ENCODE results near the gene ZBTB17. TPM values are rescaled to one million over a fixed set of nuclear protein-coding genes. Genes with fewer than 3 reads are reported as not detected.
"Not testable (repeated sequence)": the region's sequence is repeated elsewhere in the genome, so short reads cannot be mapped to it uniquely, and the experiment has no call there.

The ZBTB17 gene
- total and polyA plus RNA-seq, 4 donors, result 28.0 to 47.1 (median 44.2) TPM

DNA sequence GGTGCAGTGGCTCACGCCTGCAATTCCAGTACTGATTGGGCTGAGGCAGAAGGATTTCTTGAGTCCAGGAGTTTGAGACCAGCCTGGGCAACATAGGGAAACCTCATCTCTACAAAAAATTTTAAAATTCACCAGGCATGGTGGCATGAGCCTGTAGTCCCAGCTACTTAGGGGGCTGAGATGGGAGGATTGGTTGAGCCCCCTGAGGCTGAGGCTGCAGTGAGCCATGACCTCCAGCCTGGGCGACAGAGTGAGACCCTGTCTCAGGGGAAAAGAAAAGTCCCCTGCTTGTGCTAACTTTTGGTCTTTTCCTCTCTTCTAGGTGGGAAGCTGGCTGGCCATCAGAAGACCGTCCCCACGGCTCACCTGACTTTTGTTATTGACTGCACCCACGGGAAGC lies 29.7 kb upstream of the ZBTB17 start:
- H3K27ac ChIP-seq (ENCODE audit: low read depth in 1 of 2, low read length in 1 of 2), result no peak overlapping the region
- TF ChIP-seq, protein P1, sequence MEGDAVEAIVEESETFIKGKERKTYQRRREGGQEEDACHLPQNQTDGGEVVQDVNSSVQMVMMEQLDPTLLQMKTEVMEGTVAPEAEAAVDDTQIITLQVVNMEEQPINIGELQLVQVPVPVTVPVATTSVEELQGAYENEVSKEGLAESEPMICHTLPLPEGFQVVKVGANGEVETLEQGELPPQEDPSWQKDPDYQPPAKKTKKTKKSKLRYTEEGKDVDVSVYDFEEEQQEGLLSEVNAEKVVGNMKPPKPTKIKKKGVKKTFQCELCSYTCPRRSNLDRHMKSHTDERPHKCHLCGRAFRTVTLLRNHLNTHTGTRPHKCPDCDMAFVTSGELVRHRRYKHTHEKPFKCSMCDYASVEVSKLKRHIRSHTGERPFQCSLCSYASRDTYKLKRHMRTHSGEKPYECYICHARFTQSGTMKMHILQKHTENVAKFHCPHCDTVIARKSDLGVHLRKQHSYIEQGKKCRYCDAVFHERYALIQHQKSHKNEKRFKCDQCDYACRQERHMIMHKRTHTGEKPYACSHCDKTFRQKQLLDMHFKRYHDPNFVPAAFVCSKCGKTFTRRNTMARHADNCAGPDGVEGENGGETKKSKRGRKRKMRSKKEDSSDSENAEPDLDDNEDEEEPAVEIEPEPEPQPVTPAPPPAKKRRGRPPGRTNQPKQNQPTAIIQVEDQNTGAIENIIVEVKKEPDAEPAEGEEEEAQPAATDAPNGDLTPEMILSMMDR (IDR thresholded peaks at IDR 0.05; ENCODE audit: control extremely low read depth, extremely low read depth), result no peak
- no peaks in the 10 kb centered on the region for H3K27me3 ChIP-seq (ENCODE audit: control insufficient read depth in 3 of 3, insufficient read depth in 3 of 3, low read length in 2 of 3)
- no peaks in the 10 kb centered on the region for H3K9me3 ChIP-seq (ENCODE audit: control insufficient read depth in 4 of 4, insufficient read depth in 3 of 4, low read length in 3 of 4)
- no peak overlapping the region for H3K9ac ChIP-seq (ENCODE audit: insufficient read depth in 1 of 2, low read length in 2 of 2)
- DNase-seq, result no peak
- no peaks in the 10 kb centered on the region for H3K36me3 ChIP-seq (ENCODE audit: control insufficient read depth in 4 of 4, insufficient read depth in 4 of 4, low read length in 4 of 4)
- ATAC-seq (ENCODE audit: insufficient read depth, low FRiP score), result no peak
- H3K4me1 ChIP-seq (ENCODE audit: control insufficient read depth in 5 of 5, insufficient read depth in 5 of 5, low read length in 5 of 5), result peaks cover 0 to 3% (median 0%) of the 10 kb centered on the region in 5 donors
- no peak overlapping the region for H3K4me3 ChIP-seq
- WGBS, 2 donors, result 87% methylated on average over 5 of the region's 5 CpGs

DNA sequence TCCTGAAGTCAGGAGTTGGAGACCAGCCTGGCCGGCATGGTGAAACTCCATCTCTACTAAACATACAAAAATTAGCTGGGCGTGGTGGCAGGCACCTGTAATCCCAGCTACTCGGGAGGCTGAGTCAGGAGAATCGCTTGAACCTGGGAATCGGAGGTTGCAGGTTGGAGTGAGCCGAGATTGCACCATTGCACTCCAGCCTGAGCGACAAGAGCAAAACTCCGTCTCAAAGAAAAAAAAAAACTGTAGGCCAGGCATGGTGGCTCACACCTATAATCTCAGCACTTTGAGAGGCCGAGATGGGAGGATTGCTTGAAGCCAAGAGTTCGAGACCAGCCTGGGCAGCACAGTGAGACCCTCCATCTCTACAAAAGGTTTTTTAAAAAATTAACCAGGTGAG lies 25.4 kb upstream of the ZBTB17 start:
- not testable (repeated sequence) for H3K9me3 ChIP-seq (ENCODE audit: control insufficient read depth in 4 of 4, insufficient read depth in 3 of 4, low read length in 3 of 4); ATAC-seq (ENCODE audit: insufficient read depth, low FRiP score); H3K36me3 ChIP-seq (ENCODE audit: control insufficient read depth in 4 of 4, insufficient read depth in 4 of 4, low read length in 4 of 4); DNase-seq; H3K27me3 ChIP-seq (ENCODE audit: control insufficient read depth in 3 of 3, insufficient read depth in 3 of 3, low read length in 2 of 3); H3K9ac ChIP-seq (ENCODE audit: insufficient read depth in 1 of 2, low read length in 2 of 2); H3K4me1 ChIP-seq (ENCODE audit: control insufficient read depth in 5 of 5, insufficient read depth in 5 of 5, low read length in 5 of 5); H3K27ac ChIP-seq (ENCODE audit: low read depth in 1 of 2, low read length in 1 of 2); H3K4me3 ChIP-seq
- WGBS, 2 donors, result 82 to 85% methylated on average over 10 of the region's 10 CpGs

DNA sequence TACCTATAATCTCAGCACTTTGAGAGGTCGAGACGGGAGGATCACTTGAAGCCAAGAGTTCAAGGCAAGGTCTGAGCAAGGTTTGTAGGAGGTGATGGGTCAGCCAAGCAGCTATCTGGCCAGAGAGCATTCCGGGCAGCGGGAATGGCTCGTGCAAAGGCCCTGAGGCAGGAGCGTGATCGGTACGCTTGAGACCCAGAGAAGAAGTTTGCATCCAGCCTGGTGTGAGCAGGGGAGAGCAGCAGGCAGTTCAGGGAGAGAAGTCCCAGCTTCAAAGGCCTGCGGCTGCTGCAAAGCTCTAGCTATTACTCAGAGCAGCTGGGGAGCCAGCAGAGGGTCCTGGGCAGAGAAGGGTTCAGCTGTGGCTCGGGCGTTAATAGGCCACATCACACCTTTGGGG lies 23.0 kb upstream of the ZBTB17 start:
- H3K4me3 ChIP-seq, result no peak overlapping the region
- H3K9me3 ChIP-seq (ENCODE audit: control insufficient read depth in 4 of 4, insufficient read depth in 3 of 4, low read length in 3 of 4), result no peaks in the 10 kb centered on the region

DNA sequence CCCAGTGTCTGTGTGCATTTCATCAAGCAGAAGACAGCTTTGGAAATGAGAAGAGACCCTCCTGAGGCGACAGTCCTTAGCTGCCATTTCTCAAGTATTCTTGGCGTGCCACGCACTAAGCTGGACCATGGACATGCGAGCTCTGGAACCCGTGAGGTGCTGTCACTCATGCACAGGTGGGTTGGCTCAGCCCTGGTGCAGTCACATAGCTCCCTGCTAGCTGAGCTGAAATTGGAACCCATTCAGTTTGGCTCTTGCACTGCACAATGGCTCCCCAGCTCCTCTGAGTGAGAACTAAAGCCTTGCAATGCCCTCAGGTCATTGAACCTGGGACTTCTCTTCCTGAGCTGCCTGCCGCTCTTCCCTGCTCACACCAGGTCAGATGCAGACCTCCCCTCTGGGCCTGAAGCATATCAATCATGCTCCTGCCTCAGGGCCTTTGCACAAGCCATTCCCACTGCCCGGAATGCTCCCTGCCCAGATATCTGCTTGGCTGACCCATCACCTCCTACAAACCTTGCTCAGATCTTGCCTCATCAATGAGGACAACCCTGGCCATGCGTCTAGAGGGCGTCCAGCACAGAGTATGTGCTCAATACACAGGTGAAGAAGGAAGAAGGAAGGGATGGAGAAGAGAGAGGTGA lies 21.9 kb upstream of the ZBTB17 start:
- Histone ChIP-seq H3K4me1 (ENCODE audit: control insufficient read depth in 5 of 5, insufficient read depth in 5 of 5, low read length in 5 of 5) (no peaks in the 10 kb centered on the region), H3K9me3 (ENCODE audit: control insufficient read depth in 4 of 4, insufficient read depth in 3 of 4, low read length in 3 of 4) (no peaks in the 10 kb centered on the region), H3K27me3 (ENCODE audit: control insufficient read depth in 3 of 3, insufficient read depth in 3 of 3, low read length in 2 of 3) (no peaks in the 10 kb centered on the region), H3K36me3 (ENCODE audit: control insufficient read depth in 4 of 4, insufficient read depth in 4 of 4, low read length in 4 of 4) (no peaks in the 10 kb centered on the region), H3K9ac (ENCODE audit: insufficient read depth in 1 of 2, low read length in 2 of 2) (no peak overlapping the region), H3K27ac (ENCODE audit: low read depth in 1 of 2, low read length in 1 of 2) (no peak overlapping the region), H3K4me3 (no peak overlapping the region)
- ATAC-seq (ENCODE audit: insufficient read depth, low FRiP score) (no peak), DNase-seq (no peak)
- TF ChIP-seq, protein P1 (IDR thresholded peaks at IDR 0.05; ENCODE audit: control extremely low read depth, extremely low read depth), result no peak
- 90 to 93% methylated on average over 9 of the region's 9 CpGs for WGBS, 2 donors

More for the DNA sequence above, 23.0 kb upstream of the ZBTB17 start:
- no peak overlapping the region for H3K9ac ChIP-seq (ENCODE audit: insufficient read depth in 1 of 2, low read length in 2 of 2)
- H3K36me3 ChIP-seq (ENCODE audit: control insufficient read depth in 4 of 4, insufficient read depth in 4 of 4, low read length in 4 of 4), result no peaks in the 10 kb centered on the region
- TF ChIP-seq, protein P1 (IDR thresholded peaks at IDR 0.05; ENCODE audit: control extremely low read depth, extremely low read depth), result no peak
- 93 to 94% methylated on average over 11 of the region's 11 CpGs for WGBS, 2 donors
- H3K4me1 ChIP-seq (ENCODE audit: control insufficient read depth in 5 of 5, insufficient read depth in 5 of 5, low read length in 5 of 5), result peaks cover 0 to 2% (median 0%) of the 10 kb centered on the region in 5 donors
- ATAC-seq (ENCODE audit: insufficient read depth, low FRiP score), result no peak
- no peak for DNase-seq
- no peaks in the 10 kb centered on the region for H3K27me3 ChIP-seq (ENCODE audit: control insufficient read depth in 3 of 3, insufficient read depth in 3 of 3, low read length in 2 of 3)
- H3K27ac ChIP-seq (ENCODE audit: low read depth in 1 of 2, low read length in 1 of 2), result no peak overlapping the region

All from lung (tissue), 12 donors.